Adrenal gland (tissue), 5 donors: ENCODE data around the gene CGREF1.

ENCODE experiments used
- CTCF ChIP-seq, 6 experiments: fragments of 450-650 bp in 4 of 6; fragments of 200-600 bp in 2 of 6; sonication (generic) in 1 of 6; IDR thresholded peaks; 1 replicate in 5 of 6; 2 replicates in 1 of 6; pipeline versions ENCODE4 v1.5.1 to v1.8.0; 2016 to 2021; ENCODE audit warnings: antibody characterized with exemption in 6 of 6, mild to moderate bottlenecking in 2 of 6, moderate library complexity in 1 of 6
- POLR2A ChIP-seq, 2 donors: fragments of 450-650 bp; IDR thresholded peaks; one replicate each; pipeline ENCODE4 v1.6.1; 2017; ENCODE audit warnings: antibody characterized with exemption in 2 of 2, mild to moderate bottlenecking in 2 of 2, moderate library complexity in 1 of 2
- donor health status: DM: no; HTN: no; CAD: no.

- no peak for TF ChIP-seq CTCF (IDR thresholded peaks at IDR 0.05)
- peak in 1 of 2 donors; percentile 6 for TF ChIP-seq POLR2A (IDR thresholded peaks at IDR 0.05)
Measured at GRCh38 chr2:27162151-27163121, 43.5 kb upstream of the CGREF1 start.
